GM18868 (cell line): ENCODE results near the gene MAN1C1.
"Not testable (repeated sequence)": the region's sequence is repeated elsewhere in the genome, so short reads cannot be mapped to it uniquely, and the experiment has no call there.

Experiments
- ATAC-seq: cut with Tn5 transposase; IDR thresholded peaks from one replicate; pipeline ENCODE4 v1.9.1; 2021; ENCODE audit warnings: mild to moderate bottlenecking, moderate library complexity; ENCODE audit not compliant: unreplicated experiment

MAN1C1 gene

DNA sequence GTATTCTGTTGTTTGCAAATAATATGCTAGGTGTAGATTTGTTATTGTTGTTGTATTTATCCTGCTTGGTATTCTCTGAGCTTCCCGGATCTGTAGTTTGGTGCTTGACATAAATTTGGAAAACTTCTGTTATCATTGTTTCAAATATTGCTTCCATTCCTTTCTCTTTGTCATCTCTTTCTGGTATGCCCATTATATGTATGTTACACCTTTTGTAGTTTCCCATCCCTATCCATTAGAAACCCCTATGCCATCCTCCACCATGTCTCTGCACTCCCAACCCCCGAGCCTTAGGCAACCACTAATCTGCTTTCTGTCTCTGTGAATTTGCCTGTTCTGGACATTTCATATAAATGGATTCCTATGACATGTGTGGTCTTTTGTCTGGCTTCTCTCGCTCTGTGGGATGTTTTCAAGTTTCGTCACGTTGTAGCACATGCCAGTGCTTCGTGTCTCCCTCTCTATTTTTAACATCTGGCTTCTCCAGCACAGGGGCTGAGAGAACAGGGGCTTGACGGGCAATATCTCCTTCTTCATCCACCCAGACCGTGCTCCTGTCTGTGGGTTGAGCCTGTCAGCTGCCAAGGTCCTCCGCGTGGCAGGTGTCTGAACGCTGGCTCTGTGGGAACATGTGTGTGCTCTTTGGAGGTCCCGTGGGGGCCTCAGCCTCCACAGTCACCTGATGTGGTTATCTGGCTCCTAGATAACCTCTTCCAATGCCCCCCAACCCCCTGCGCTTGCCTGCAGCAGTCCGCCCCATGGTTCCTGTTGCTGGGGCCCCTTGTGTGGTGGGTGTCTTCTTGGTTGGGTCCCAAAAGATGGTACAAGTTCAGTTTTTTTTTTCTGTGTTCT, 32.8 kb upstream of the MAN1C1 start:
- no peak for ATAC-seq

DNA sequence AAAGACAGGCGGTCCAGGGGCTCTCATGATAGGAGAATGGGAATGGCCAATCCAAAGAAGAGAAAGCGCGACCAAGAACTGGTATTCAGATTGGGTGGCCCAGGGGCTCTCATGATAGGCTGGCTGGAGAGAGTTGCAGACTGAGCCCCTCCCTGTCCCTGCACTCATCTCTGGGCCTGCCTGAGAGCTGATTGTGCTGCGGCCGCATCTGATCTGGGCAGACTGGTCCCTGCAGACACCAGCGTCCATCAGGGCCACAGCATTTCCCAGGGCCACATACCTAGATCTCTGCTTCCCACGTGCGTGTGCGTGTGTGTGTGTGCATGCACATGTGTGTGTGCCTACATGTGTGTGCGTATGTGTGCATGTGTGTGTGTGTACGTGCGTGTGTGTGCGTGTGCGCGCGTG, 30.4 kb upstream of the MAN1C1 start:
- ATAC-seq: no peak

DNA sequence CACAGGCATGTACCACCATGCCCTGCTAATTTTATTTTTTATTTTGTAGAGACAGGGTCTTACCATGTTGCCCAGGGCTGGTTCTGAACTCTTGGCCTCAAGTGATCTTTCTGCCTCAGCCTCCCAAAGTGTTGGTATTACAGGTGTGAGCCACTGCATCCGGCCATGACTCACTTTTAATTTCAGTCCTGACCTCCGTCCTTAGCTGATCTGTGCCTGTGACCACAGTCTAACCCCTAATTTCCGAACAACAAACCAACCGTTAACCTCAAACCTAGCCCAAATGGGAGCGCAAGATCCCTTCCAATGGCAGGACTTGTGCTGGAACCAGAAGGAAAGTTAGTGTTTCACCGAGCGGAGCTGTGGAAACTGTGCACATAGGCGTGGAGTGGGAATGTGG, 29.3 kb upstream of the MAN1C1 start:
- ATAC-seq: no peak

DNA sequence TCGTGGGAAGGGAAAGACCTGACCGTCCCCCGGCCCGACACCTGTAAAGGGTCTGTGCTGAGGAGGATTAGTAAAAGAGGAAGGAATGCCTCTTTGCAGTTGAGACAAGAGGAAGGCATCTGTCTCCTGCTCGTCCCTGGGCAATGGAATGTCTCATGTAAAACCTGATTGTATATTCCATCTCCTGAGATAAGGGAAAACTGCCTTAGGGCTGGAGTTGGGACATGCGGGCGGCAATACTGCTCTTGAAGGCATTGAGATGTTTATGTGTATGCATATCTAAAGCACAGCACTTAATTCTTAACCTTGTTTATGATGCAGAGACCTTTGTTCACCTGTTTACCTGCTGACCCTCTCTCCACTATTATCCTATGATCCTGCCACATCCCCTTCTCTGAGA, 28.4 kb upstream of the MAN1C1 start:
- ATAC-seq: not testable (repeated sequence)

DNA sequence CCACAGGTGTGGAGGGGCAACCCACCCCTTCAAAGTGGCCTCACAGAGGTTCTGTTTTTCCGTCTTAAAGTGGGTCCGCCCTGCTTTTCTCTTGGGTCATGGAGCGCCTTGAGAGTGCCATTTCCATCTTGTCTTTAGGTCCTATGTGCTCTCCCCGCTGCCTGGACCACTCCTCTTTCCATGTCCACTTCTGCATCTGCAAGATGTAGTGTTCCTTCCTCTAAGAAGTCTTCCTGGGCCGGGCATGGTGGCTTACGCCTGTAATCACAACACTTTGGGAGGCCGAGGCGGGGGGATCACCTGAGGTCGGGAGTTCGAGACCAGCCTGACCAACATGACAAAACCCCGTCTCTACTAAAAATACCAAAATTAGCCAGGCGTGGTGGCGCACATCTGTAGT, 27.8 kb upstream of the MAN1C1 start:
- ATAC-seq: not testable (repeated sequence)

DNA sequence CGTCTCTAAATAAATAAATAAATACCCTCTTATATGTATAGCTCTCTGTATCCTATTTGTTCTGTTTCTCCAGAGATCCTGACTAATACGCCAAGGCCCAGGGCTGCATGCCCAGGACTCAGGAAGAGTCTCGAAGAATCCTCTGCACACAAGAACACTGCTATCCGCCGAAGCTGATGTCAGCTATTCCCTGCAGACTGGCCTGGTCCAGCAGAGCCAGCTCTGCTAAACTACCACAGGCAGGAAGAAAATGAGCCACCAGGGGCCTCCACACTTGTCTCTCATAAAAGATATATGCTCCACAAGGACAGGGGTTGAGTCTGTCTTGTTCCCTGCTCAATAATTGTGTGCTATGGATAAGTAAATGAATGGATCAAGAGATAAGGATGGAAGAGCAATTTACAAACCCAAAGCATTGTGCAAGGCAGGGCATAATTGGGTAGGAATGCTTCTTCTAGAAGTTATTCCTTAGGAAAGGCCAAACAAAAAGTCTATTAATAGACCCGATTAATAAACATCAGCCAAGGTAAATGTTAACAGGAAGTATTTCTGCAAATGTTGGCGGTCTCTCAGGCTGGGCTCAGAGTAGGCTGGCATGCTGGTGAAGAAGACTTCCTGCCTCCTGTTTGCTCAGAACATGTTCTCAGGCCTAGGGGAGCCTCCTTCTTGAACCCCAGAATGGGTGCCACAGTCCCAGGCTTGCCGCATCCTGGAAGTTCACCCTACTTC, 26.3 kb upstream of the MAN1C1 start:
- ATAC-seq: no peak

DNA sequence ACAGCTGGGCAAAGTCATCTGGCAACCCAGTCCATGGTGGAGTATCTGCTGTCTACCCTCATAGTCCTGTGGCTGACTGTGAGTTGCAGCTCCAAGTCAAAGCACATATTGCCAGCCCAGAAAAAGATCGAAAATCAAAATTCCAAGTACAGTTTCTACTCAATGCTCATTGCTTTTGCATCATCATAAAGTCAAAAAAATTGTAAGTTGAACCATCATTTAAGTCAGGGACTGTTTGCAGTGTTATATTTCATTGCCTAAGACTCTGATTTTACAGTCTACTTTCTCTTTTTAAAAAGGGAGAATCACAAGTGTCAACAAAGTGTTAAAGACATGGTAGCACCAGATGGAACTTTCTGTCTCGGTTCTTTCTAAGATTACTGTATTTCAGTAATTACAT, 22.7 kb upstream of the MAN1C1 start:
- no peak for ATAC-seq

DNA sequence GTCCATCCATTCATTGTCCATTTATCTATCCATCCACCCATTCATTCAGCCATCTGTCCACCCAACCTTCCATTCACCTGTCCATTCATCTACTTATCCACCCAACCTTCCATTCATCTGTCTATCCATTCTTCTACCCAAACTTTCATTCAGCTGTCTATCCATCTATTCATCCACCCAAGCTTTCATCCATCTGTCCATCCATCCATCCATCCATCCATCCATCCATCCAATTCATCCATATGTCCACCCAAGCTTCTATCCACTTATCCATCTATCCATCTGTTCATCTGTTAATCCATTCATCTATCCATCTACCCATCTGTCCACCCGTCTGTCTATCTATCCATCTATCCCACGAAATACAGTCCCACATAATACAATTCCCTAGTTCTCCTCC, 21.6 kb upstream of the MAN1C1 start:
- no peak for ATAC-seq

DNA sequence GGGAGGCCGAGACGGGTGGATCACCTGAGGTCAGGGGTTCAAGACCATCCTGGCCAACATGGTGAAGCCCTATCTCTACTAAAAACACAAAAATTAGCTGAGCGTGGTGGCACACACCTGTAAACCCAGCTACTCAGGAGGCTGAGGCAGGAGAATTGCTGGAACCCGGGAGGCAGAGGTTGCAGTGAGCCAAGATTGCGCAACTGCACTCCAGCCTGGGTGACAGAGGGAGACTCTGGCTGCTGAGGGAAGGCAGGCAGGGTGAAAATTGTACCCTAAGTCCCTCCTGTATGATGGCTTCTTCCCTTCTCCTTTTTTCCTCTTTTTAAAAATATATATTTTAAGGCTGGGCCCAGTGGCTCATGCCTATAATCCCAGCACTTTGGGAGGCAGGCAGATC, 19.9 kb upstream of the MAN1C1 start:
- not testable (repeated sequence) for ATAC-seq

DNA sequence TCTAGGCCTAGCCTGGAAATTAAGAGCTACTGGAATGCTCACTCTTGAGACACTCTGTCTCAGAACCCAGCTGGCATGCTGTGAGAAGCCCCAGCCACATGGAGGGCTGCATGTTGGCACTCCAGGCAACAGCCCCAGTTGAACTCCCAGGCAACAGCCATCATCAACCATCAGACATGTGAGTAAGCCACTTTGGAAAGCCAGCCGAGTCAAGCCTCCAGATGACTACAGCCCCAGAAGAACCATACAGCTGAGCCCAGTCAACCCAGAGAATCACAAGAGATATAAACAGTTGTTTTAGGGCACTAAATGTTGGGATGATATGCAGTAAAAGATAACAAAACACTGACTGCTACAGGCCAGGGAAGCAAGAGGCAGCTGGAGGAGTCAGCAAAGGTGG, 17.7 kb upstream of the MAN1C1 start:
- ATAC-seq: no peak

DNA sequence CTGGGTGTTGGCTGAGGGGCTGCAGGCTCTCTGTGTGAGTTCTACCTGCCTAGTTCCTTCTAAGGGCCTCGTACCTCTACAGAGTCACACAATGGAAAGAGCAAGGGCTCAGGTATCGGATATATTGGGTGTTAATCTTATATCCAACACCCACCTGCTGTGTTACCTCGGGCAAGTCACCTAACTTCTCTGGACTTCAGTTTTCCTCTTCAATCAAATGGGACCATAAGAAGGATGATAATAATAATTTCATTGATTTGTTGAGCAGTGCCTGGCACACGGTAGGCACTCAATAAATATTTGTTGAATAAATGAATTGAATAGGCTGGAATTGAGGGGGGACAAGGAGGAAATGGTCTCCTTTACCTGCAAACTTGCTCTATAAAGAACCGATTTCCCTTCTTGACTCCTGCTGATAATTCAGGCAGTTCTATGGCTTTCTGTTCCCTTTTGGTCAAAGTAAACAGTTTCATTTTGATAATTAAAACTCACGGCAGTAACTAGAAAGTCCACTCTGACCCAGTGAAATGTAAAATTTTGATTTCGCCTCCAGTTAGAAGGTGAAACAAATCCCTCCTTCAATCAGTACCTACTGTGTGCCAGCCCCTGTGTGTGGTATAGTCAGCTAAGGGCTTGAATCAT, 16.5 kb upstream of the MAN1C1 start:
- ATAC-seq: no peak

DNA sequence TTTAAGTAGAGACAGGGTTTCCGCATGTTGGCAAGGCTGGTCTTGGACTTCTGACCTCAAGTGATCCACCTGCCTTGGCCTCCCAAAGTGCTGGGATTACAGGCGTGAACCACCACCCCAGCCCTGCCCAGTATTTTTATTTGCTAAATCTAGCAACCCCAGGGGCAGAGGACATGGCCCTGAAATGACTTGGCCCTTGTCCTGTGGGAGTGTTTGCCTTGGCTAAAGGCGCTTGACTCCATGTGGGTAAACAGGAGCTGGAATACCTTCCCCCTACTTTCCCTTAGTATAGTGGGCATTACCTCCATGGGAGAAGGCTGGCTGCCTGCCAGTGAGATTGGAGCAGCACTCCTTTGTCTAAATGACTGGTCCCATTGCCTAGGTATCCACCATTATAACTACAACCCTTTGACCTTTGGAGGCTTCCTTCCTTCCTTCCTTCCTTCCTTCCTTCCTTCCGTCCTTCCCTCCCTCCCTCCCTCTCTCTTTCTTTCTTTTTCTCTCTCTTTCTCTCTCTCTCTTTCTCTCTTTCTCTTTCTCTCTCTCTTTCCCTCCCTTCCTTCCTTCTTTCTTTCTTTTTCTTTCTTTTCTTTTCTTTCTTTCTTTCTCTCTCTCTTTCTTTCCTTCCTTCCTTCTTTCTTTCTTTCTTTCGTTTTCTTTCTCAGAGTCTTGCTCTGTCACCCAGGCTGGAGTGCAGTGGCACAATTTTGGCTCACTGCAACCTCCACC, 15.5 kb upstream of the MAN1C1 start:
- ATAC-seq: not testable (repeated sequence)

DNA sequence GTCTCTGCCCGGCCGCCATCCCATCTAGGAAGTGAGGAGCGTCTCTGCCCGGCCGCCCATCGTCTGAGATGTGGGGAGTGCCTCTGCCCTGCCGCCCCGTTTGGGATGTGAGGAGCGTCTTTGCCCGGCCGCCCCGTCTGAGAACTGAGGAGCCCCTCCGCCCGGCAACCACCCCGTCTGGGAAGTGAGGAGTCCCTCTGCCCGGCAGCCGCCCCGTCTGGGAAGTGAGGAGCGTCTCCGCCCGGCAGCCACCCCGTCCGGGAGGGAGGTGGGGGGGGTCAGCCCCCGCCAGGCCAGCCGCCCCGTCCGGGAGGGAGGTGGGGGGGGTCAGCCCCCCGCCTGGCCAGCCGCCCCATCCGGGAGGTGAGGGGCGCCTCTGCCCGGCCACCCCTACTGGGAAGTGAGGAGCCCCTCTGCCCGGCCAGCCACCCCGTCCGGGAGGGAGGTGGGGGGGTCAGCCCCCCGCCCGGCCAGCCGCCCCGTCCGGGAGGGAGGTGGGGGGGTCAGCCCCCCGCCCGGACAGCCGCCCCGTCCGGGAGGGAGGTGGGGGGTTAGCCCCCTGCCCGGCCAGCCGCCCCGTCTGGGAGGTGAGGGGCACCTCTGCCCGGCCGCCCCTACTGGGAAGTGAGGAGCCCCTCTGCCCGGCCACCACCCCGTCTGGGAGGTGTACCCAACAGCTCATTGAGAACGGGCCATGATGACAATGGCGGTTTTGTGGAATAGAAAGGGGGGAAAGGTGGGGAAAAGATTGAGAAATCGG, 12.6 kb upstream of the MAN1C1 start:
- ATAC-seq: not testable (repeated sequence)

DNA sequence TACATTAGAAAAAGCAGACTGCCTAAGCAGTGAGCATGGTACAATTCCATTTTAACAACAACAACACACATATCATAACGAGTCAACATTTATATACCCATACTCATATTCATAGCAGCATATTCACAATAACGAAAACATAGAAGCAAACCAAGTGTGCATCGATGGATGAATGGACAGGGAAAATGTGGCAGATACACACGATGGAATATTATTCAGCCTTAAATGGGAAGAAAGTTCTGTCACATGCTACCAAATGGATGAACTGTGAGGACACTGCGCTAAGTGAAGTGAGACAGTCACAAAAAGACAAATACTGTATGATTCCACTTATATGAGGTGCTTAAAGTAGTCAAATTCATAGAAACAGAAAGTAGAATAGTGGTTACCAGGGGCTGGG, 9.5 kb upstream of the MAN1C1 start:
- no peak for ATAC-seq

DNA sequence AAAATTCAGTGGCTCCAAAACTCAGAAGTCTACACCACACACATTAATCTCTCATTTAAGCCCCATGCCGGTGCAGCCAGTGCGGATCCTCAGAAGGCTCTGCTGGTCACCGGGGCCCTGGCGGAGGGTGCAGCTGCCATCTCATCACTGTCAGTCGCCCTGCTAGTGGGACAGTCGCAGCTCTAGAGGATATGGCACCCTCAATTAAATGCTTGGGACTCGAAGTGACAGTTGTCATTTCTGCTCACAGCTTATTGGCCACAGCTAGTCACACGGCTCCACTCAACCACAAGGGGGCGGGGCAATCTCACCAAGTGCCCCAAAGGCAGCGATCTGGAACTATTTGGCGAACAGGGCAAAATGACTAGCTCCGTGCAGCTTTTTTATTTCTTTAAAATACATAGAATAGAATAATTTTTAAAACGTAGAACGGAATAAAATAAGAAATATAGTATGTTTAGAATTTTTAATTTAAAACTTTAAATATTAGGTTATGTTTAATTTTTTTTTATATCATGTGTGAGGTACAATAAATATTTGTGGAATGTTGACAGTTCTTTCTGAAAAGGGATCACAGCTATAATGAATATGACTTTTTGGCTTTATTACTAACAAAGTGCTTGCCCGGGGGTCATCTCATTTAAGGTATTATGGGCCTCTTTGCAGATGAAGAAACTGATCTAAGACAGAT, 8.0 kb upstream of the MAN1C1 start:
- peak; percentile 77 for ATAC-seq

DNA sequence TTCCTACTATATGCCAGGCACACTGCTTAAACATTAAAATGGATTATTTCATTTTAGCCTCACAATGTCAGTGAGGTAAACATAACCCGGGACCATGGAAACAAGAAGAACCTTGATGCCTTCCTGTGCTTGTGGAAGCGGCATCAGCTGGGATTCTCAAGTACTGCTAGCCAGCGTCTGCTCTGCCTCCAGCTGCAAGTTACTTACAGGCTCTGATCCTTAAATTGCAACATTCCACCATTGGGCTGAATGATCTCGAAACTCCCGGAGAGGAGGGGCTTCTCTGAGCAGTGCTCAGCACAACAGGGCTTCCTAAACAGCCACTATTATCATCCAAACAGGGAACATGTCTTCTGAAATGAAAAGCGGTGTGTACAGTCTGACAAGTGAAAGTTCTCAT, 6.7 kb upstream of the MAN1C1 start:
- ATAC-seq: no peak

DNA sequence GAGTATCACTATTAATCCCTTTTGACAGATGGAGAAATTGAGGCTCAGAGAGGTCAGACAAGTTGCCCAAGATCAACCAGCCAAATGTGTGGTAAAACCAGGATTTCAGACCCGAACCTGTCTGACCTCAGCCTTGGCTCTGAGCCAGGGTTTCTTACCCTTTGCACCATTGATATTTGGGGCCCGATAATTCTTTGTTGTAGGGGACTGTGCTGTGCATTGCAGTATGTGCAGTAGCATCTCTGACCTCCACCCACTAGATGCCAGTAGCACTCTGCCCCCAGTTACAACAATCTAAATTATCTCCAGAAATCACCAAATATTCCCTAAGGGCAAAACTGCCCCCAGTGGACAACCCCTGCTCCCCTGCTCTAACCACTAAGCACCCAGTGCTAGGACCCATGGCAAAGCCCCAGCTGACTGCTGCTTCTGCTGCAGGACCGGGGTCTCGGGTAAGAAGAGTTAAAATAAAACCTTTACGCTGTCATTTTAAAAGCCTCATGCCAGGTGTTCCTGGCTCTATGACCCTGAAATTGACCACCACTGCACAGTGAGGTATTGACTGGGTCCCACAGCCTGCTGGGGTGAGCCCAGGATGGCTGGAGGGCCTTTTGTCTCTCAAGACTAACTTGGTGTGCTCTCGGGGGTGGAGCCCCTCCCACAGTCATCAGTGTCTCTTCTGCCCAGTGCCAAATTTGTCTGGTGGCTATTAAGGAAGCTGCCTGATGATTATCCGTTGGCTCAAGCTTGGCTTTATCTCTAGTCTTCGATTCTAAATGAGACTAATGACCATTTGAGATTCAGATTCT, 5.6 kb upstream of the MAN1C1 start:
- no peak for ATAC-seq

DNA sequence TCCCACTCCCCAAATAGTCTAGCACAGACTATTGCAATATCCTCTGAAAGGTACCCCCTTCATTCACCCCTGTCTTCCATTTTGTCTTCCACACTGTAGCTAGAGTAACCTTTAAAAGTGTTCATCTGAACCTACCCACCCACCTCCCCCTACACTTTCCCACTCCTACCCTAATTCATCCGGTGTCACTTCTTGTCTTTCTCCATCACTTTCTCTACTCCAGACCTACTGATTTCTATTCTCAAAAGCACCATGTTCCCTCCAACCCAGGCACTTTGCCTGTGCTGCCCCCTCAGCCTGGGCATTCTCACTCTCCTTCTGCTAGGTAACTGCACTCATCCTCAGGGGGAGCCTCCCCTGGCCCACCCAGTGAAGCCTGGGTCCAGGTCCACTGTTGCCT, 4.7 kb upstream of the MAN1C1 start:
- no peak for ATAC-seq

DNA sequence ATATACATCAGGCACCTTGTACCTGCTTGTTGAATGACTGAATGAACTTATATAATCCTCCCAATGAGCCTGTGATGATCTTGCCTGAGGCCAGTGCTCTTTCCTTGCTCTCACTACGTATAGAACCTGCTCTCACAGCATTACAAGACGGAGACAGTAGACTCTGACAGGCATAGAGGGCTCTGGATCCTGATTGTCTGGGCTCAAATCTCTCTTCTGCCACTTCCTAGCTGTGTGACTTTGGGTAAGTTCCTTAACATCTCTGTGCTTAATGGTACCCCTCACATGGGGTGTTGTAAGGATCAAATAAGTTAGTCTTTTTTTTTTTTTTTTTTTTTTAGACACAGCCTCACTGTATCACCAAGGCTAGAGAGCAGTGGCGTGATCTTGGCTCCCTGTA, 4.2 kb upstream of the MAN1C1 start:
- no peak for ATAC-seq
